ENCODE data around the gene TP53AIP1. TPM values are rescaled to one million over a fixed set of nuclear protein-coding genes. Genes with fewer than 3 reads are reported as not detected.
A peak's percentile ranks its signal among the peaks of the same experiment; 100 is the strongest.

TP53AIP1 gene, protein sequence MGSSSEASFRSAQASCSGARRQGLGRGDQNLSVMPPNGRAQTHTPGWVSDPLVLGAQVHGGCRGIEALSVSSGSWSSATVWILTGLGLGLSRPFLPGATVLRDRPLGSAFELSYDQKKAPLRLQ
- 1 to 10 TPM in 1 of 2 donors, under 1 TPM in 1; 0.74 to 5.1 TPM for total RNA-seq

DNA sequence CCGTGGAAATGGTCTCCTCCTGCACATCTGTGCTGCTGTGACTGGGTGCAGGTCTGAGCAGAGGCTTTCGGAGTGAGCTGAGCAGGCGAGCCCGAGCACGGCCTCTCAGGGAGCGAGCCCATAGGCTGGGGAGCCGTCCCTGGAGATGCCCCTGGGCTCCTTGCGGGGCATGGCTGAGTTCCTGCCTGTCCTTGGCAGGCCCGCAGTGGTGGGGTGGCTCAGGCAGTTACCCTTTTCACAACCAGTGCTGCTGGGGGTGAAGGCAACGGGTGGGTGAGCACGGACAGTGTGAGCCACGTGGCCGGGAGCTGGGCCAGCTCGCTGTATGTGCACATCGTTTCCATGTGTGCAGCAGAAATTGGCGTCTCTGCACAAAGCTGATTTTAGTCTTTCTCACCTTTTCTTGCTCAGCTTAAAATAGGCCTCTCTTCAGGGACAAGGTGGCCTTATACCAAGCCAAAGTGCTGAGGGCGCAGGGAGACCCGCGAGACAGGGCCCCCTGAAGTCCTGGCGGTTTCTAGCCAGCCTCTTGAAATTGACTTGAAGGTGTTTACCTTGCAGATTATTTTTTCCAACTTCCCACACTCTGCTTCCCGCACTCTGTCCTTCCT lies at the start of gene TP53AIP1:
TP53AIP1 (minus strand) TSS at position 55 of the 611 bp plus-strand sequence. CDS start 5,053 bp downstream, outside the sequence.
- no peaks in the 10 kb centered on the region for H3K4me1 ChIP-seq (replicated peaks)
- H3K4me3 ChIP-seq, result no peak within 1 kb of the TSS
- no peak for TF ChIP-seq POLR2A (IDR thresholded peaks at IDR 0.05)
- TF ChIP-seq, protein P1, sequence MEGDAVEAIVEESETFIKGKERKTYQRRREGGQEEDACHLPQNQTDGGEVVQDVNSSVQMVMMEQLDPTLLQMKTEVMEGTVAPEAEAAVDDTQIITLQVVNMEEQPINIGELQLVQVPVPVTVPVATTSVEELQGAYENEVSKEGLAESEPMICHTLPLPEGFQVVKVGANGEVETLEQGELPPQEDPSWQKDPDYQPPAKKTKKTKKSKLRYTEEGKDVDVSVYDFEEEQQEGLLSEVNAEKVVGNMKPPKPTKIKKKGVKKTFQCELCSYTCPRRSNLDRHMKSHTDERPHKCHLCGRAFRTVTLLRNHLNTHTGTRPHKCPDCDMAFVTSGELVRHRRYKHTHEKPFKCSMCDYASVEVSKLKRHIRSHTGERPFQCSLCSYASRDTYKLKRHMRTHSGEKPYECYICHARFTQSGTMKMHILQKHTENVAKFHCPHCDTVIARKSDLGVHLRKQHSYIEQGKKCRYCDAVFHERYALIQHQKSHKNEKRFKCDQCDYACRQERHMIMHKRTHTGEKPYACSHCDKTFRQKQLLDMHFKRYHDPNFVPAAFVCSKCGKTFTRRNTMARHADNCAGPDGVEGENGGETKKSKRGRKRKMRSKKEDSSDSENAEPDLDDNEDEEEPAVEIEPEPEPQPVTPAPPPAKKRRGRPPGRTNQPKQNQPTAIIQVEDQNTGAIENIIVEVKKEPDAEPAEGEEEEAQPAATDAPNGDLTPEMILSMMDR (IDR thresholded peaks at IDR 0.05), result no peak
- TF ChIP-seq POLR2AphosphoS5 (IDR thresholded peaks at IDR 0.05), result no peak
- DNase-seq (ENCODE audit: low spot score), result no peak
- no peaks in the 10 kb centered on the region for H3K36me3 ChIP-seq
- intact Hi-C loops (cut with DNase I), result no loop called here
- H3K9me3 ChIP-seq, result no peaks in the 10 kb centered on the region
- H3K27me3 ChIP-seq (replicated peaks; ENCODE audit: insufficient read depth), result no peaks in the 10 kb centered on the region
- 69% methylated on average over 21 of the region's 21 CpGs for WGBS
- H3K27ac ChIP-seq, result peak within 1 kb of the TSS in 1 of 2 donors; percentile 67

DNA sequence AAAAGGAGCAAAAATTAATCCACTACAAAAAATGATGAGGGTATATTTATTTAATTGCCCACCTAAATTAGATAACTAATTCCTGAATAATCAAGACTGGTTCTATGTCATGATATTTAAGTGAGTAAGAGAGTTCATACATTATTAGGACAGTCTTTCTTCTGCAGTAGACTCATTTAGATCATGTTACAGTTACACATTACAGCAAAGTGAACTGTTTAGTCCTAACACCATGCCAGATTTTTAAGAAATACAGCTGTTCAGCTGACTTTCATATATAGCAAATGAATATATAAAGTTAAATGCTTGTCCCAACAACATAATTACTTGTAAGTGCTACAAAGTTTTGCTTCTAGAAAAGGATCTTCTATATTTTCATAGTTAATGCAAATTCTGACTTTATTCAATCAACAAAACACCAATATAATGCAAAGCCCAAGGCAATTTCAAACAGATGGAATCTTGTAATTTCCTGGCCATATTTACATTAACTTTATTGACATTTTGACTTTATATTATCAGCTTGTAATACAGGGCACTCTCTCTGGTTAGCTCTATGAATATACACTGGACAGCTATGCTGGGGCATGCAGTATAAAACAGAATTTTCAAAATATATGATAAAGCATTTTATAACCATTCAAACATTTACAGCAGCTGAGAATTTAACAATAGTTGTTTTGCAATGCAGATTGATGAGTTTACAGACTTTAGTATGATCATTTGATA lies 45.7 kb upstream of the TP53AIP1 start:
- intact Hi-C loops (cut with DNase I), result no loop called here
- Histone ChIP-seq H3K27me3 (replicated peaks; ENCODE audit: insufficient read depth) (no peaks in the 10 kb centered on the region), H3K9me3 (no peaks in the 10 kb centered on the region), H3K4me3 (no peak overlapping the region), H3K4me1 (replicated peaks) (no peaks in the 10 kb centered on the region), H3K27ac (no peak overlapping the region), H3K36me3 (no peaks in the 10 kb centered on the region)
- TF ChIP-seq, protein P1 (IDR thresholded peaks at IDR 0.05), result no peak
- TF ChIP-seq POLR2A (IDR thresholded peaks at IDR 0.05), result no peak
- TF ChIP-seq POLR2AphosphoS5 (IDR thresholded peaks at IDR 0.05), result no peak
- no peak for DNase-seq (ENCODE audit: low spot score)

DNA sequence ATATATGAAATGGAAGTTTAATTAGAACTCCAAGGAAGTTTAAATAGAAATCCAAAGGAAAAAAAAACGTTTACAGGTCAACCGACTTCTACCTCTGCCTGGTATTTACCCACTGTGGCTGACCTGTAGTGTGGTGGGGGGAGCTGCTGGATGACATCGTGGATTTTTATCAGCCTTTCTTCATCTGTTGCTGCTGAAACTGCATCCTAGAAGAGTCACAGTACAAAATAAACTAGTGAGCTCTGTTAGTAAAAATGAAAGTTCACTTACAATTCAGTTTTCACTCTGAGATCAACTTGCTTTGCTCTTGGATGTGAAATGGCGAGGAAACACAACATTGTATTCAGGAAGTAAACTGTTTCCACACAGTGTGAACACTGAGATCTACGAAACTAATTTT lies 43.2 kb upstream of the TP53AIP1 start:
- DNase-seq (ENCODE audit: low spot score), result no peak
- no peaks in the 10 kb centered on the region for H3K36me3 ChIP-seq
- H3K9me3 ChIP-seq, result no peaks in the 10 kb centered on the region
- intact Hi-C loops (cut with DNase I), result no loop called here
- H3K27me3 ChIP-seq (replicated peaks; ENCODE audit: insufficient read depth), result no peaks in the 10 kb centered on the region
- 69% methylated on average over 5 of the region's 5 CpGs for WGBS
- TF ChIP-seq POLR2A (IDR thresholded peaks at IDR 0.05) (no peak), POLR2AphosphoS5 (IDR thresholded peaks at IDR 0.05) (no peak)
- TF ChIP-seq, protein P1 (IDR thresholded peaks at IDR 0.05), result no peak
- H3K27ac ChIP-seq, result no peak overlapping the region
- no peaks in the 10 kb centered on the region for H3K4me1 ChIP-seq (replicated peaks)
- H3K4me3 ChIP-seq, result no peak overlapping the region

- Histone ChIP-seq H3K27me3 (replicated peaks; ENCODE audit: insufficient read depth) (no peaks in the 10 kb centered on the region), H3K4me3 (no peak overlapping the region), H3K27ac (no peak overlapping the region), H3K4me1 (replicated peaks) (no peaks in the 10 kb centered on the region), H3K9me3 (no peaks in the 10 kb centered on the region), H3K36me3 (peaks cover 0 to 3% of the 10 kb centered on the region in 2 donors)
- WGBS, result 80% methylated on average over 8 of the region's 8 CpGs
- no peak for TF ChIP-seq POLR2AphosphoS5 (IDR thresholded peaks at IDR 0.05)
- TF ChIP-seq, protein P1 (IDR thresholded peaks at IDR 0.05), result no peak
- TF ChIP-seq POLR2A (IDR thresholded peaks at IDR 0.05), result no peak
- intact Hi-C loops (cut with DNase I), result no loop called here
- no peak for DNase-seq (ENCODE audit: low spot score)
These were observed 40.4 kb upstream of the TP53AIP1 start for GRCh38 chr11:128983023-128983422.

All from prostate gland (tissue), 2 donors.